Measurements from ENCODE around the gene BICD2. TPM values are rescaled to one million over a fixed set of nuclear protein-coding genes. Genes with fewer than 3 reads are reported as not detected.

The BICD2 gene
- total and polyA plus RNA-seq, 9 of the 15 experiments (the other 6 are each of a cell fraction or from before 2014, with no cell fraction given), result 3.6 to 23.4 (median 11.8) TPM

DNA sequence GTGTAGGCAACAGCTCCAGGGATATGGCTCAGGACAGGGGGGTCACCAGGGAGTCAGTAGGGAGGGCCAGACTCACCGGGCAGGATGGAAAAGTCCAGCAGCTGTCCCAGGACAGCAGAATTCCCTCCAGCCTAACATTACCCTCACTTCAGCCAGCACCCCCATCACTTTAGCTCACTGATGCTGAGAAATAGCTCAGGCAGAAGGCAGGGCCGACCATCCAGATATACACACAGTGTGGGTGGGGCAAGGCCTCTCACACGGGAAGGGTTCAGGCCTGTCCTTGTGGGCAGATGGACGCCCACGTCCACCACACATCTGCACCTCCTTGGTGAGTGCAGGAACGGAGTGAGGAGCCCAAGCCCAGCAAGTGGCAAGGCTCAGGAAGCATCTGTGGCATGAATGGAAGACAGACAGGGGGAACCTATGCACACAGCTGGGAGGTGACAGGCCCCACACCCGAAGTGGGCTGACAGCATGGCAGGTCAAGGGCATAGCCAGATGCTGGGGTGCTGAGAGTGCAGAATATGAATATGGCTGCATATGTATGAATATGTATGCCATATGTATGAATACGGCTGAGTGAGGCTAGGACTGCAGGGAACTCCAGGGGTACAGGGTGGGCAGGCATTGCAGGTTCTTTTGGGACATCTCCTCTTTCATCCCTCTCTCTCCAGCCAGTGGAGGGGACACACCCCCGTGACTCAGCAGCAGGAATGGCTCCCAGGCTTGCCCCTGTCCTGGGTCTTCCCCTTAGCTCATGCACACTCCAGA is 17.0 kb downstream of the BICD2 start (continued):
- no peak for TF ChIP-seq CTCFL (IDR thresholded peaks at IDR 0.05; ENCODE audit: borderline replicate concordance, insufficient read depth, low read depth, low read length, poor library complexity, severe bottlenecking)
- TF ChIP-seq, protein P1, sequence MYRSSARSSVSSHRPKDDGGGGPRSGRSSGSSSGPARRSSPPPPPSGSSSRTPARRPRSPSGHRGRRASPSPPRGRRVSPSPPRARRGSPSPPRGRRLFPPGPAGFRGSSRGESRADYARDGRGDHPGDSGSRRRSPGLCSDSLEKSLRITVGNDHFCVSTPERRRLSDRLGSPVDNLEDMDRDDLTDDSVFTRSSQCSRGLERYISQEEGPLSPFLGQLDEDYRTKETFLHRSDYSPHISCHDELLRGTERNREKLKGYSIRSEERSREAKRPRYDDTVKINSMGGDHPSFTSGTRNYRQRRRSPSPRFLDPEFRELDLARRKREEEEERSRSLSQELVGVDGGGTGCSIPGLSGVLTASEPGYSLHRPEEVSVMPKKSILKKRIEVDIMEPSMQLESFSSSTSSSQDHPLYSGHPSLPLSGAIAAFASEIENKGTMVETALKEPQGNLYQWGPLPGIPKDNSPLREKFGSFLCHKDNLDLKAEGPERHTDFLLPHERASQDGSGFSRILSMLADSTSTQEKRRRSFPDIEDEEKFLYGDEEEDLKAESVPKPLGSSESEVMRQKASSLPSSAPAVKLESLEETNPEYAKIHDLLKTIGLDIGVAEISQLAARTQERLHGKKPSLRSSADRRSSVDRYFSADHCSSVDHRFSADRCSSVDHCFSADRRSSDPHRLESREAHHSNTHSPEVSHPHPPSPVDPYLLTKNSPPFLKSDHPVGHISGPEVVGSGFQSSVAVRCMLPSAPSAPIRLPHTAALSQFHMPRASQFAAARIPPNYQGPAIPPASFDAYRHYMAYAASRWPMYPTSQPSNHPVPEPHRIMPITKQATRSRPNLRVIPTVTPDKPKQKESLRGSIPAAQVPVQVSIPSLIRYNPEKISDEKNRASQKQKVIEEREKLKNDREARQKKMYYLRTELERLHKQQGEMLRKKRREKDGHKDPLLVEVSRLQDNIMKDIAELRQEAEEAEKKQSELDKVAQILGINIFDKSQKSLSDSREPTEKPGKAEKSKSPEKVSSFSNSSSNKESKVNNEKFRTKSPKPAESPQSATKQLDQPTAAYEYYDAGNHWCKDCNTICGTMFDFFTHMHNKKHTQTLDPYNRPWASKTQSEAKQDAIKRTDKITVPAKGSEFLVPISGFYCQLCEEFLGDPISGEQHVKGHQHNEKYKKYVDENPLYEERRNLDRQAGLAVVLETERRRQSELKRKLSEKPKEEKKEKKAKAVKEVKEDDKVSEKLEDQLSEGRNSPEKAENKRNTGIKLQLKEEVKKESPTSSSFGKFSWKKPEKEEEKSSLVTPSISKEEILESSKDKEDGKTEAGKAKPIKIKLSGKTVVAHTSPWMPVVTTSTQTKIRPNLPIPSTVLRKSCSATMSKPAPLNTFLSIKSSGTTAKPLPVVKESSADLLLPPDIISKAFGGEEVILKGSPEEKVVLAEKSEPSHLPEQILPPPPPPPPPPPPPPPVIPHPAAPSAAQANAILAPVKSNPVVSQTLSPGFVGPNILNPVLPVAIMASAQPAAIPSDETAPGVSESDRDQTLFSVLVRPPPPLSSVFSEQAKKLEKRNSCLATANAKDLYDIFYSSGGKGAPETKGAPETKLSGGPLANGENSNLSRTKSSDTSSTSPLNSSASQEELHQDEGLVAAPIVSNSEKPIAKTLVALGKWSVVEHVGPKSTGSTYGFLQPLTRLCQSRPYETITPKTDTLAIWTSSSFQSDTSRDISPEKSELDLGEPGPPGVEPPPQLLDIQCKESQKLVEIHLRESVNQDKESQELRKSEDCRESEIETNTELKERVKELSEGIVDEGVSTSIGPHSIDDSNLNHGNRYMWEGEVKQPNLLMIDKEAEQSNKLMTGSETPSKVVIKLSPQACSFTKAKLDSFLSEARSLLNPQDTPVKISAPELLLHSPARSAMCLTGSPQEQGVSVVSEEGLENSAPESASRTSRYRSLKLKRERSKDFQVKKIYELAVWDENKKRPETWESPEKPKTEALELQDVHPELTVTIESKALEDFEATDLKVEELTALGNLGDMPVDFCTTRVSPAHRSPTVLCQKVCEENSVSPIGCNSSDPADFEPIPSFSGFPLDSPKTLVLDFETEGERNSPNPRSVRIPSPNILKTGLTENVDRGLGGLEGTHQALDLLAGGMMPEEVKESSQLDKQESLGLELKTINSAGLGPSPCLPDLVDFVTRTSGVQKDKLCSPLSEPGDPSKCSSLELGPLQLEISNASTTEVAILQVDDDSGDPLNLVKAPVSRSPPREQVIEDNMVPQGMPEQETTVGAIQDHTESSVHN (IDR thresholded peaks at IDR 0.05; ENCODE audit: borderline replicate concordance in 1 of 2, low read depth in 1 of 2), result no peak
